NCI-H1417 treated with DMSO at 0.1 percent for 48 hours (cell line): ENCODE data around the gene EIF1B.
"Not testable (repeated sequence)": the region's sequence is repeated elsewhere in the genome, so short reads cannot be mapped to it uniquely, and the experiment has no call there.

Experiments
- DNase-seq: peaks from one replicate; lab custom pipeline; 2025; lab: John Stamatoyannopoulos, UW

EIF1B gene

DNA sequence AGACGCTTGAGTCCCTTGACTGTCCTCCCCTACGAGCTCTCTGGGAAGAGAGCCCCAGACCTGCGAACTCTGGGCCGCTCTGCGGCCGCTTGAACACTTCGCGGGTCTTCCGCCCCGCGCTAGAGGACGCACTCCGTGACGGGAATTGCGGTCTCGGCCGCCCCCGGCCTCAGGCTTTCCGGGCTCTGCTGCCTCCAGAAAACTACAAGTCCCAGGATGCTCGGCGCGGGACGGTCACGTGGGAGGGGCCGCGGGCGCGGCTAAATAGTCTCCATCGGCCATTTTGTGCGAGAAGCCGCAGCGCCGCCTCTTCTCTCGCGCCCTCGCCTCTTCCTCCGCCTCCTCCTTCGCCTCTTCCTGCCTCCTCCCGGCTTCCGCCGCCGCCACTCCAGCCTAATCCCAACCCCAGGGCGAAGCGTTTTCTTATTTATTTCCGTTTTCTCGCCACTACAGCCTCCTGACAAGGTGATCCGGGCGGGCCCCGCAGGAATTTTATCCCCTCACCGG lies at the start of gene EIF1B:
Gene EIF1B, plus strand, starts transcription at position 290 of the 507 bp plus-strand sequence. CDS start 235 bp downstream, outside the sequence.
- DNase-seq: peak; percentile 67

DNA sequence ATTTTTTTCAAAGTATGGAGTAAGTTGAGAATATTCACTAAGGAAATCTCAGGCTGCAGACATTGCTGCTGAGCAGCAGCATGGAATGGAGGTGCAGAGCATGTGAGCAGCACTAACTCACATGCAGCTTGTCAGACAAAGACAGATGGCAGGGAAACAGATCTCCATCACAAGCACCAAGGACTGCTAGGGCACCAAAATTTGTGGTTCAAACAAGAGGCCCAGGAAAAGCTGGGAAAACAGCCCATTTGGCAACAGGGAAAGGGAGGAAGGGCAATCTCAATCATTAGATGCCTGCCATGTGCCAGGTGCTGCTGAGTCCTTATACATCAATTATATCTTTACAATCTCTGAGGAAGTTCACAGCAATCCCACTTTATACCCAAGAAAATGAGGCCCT lies 47.2 kb upstream of the EIF1B start:
- DNase-seq: no peak

DNA sequence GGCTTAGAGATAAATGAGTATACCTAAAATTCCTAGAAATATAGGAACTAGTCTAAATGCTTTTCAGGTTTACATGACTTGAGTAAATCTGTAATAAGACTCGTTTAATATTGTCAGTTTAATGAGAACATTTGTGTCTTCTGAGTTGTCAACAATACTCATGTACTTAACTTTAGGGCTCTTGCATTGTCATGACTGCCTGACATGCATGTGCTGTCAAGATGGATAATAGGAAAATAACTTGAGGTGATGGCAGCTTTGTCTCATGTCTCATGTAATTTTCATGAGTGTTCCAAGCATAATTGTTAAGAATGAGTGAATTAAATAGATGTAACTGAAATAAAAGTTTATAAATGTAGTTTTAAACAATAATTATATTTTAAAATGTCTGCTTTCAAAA lies 45.1 kb upstream of the EIF1B start:
- DNase-seq: no peak

DNA sequence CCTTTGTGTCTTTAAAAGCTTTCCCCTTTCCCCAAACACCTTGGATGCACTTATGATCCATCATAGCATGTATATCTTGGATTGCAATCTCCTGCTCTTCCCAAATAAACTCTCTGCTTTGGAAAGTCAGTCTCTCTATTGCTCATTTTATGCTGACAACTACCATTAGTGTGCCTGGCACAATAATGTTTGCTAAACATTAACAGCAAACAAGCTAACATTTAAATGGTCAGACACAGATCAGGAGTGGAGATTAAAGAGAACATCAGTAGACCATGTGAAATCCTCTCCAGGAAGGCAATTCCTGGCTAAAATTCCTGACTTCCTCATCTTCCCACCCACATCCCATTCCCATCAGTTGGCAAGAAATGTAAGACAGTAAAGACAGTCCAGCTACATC lies 44.3 kb upstream of the EIF1B start:
- DNase-seq: no peak

GRCh38 chr3:40267937-40268724 lies 41.4 kb upstream of the EIF1B start:
- no peak for DNase-seq

DNA sequence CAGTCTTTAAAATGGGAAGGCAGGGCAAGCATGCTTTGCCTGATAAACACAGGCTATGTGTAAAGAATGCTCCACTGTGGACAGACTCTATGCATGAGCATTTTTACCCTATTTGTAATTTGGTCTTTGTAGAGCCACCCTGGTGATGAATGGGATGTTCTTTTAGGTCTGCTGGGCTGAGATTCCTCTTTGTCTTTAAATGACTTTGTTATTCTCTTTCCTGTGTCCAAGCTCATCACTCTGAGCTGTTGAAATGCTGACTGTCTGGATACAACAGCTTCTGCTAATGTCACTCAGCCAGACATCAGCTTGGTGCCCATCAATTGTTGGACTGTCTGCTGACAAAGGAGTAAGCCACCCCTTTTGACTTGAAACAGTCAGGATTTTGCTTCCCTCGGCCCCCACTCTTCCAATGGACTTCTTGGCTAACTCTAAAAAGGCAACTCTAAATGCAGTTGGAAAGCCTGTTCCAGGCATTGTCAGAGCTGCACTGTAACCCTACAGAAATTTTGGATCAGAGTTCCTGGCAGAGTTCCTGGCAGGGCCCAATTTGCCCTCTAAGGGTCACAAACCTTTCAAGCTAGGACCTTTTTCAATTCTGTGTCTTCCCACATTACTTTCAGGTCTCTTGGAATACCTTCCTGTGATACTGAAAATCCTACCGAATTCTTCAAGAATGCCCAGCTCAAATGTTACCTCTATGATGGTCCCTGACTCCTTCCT lies 40.5 kb upstream of the EIF1B start:
- DNase-seq: no peak

- no peak for DNase-seq
These were observed 30.7 kb upstream of the EIF1B start for GRCh38 chr3:40278791-40279190.

DNA sequence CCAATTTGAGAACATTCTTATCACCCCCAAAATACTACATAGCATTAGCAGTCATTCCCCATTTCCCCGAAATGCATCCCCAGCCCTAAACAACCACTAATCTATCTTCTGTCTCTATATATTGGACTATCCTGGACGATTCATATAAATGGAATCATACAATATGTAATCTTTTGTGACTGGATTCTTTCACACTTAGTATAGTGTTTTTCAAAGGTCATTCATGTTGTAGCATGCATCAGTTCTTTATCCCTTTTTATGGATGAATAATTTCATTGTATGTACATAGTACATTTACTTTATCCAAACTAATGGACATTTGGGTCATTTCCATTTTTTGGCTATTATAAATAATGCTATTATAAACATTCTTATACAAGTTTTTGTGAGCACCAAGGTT lies 27.5 kb upstream of the EIF1B start:
- no peak for DNase-seq

- not testable (repeated sequence) for DNase-seq
These were observed 26.4 kb upstream of the EIF1B start for GRCh38 chr3:40283057-40283456.

GRCh38 chr3:40287248-40287647 lies 22.3 kb upstream of the EIF1B start:
- no peak for DNase-seq

GRCh38 chr3:40290396-40290795 lies 19.1 kb upstream of the EIF1B start:
- DNase-seq: no peak

GRCh38 chr3:40291471-40291870 lies 18.0 kb upstream of the EIF1B start:
- DNase-seq: no peak

DNA sequence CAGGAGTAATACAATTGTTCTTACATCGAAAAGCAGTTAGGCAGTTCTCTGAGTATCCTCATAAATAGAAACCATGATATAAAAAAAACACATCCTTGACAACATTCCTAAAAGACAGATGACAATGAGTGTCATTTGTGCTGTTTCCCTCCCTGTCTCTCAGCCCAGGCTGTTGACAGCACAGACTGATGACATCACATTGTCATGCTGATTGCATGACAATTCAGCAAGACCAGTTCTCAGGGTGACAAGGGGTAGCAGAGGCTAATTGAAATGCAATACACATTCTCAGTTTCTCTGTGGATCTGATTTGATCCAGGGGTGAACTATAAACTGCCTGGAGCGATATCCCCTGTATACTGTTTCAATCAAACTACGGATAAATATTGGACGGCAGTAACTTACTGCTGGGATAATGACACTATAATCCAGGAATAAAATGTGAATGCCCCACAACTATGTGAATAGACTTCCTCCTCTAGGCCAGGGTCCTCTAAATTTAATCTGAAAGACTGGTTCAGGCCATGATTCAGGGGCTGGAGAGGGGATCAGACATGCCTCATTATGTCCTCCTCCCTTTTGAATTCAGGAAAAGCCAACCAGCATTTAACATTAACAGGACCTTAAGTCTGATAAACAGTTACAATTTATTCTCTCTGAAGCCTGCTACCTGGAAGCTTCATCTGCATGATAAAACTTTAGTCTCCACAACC lies 16.7 kb upstream of the EIF1B start:
- no peak for DNase-seq

GRCh38 chr3:40294434-40294833 lies 15.1 kb upstream of the EIF1B start:
- no peak for DNase-seq

GRCh38 chr3:40298075-40298474 lies 11.4 kb upstream of the EIF1B start:
- no peak for DNase-seq

- no peak for DNase-seq
These were observed 10.3 kb upstream of the EIF1B start for GRCh38 chr3:40299130-40299720.

DNA sequence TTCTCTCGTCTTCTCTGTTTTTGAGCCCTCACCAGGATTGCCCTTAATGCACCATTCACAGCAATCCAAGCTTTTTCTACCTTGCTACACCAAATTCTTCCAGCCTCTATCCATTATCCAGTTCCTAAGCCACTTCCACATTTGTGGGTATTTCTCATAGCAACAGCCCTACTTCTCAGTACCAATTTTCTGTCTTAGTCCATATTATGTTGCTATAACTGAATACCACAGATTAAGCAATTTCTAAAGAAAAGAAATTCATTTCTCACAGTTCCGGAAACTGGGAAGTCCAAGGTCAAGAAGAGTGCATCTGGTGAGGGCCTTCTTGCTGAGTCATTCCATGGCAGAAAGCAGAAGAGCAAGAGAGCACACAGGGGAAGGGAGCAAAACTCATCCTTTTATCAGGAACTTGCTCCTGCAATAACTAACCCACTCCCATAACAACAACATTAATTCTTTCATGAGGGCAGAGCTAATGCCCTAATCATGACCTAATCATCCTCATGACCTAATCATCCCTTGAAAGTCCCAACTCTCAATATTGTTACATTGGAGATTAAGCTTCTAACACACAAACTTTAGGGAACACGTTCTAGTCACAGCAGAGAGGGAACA lies 9.7 kb upstream of the EIF1B start:
- DNase-seq: no peak

DNA sequence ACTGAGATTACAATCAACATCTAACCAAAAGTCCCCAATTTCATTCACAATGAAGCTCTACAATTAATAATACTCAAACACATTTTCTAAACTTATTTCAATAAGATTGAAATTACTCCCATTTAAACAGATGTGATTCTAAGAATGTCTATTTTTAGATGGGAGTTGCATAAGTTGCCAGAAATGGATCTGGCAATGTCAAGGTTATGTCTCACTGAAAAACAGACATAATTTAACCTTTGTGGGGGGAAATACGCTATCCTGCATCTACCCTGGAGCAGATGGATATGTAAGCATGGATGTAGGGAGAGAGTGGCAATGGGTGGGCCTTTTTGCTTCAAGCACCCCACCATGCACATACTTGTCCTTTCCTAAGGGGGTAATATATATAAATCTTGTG lies 6.7 kb upstream of the EIF1B start:
- no peak for DNase-seq

GRCh38 chr3:40304352-40304751 lies 5.2 kb upstream of the EIF1B start:
- no peak for DNase-seq

GRCh38 chr3:40306336-40306735 lies 3.2 kb upstream of the EIF1B start:
- no peak for DNase-seq

DNA sequence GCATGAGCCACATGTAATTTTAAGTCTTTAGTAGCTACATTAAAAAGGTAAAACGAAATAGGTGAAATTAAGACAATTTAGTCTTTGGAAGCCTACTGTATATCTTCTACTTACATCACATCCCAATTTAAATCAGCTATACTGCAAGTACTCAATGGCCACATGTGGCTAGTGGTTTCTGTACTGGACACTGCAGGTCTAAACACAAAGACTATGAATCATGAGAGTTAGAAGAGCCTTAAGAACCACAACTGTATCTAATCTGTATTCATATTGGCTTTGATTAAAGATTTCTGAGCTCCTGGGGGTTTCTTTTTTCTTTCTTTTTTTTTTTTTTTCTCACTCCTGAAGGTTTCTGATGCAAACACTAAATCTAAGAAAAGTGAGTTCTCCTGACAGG lies 2.3 kb upstream of the EIF1B start:
- DNase-seq: no peak
